HepG2 (cell line): ENCODE data around the gene ZNF8.

ENCODE experiments used
- CHD2 ChIP-seq: IDR thresholded peaks from 2 replicates; pipeline ENCODE4 v1.6.1; 2011; ENCODE audit warnings: low read depth, low read length, improper control_type of control experiment
- JUNB ChIP-seq: sonication (generic); formaldehyde crosslinking; IDR thresholded peaks from 2 replicates; pipeline ENCODE4 v1.8.0; 2022; ENCODE audit warnings: missing genetic modification reagents, mild to moderate bottlenecking, borderline replicate concordance
- MZF1 ChIP-seq: sonication (generic); formaldehyde crosslinking; IDR thresholded peaks from 2 replicates; pipeline ENCODE4 v1.8.1; 2023; ENCODE audit warnings: mild to moderate bottlenecking, missing genetic modification reagents, borderline replicate concordance
- SKI ChIP-seq: fragments of 450-650 bp; IDR thresholded peaks from one replicate; pipeline ENCODE4 v1.6.1; 2018; ENCODE audit warnings: mild to moderate bottlenecking; ENCODE audit not compliant: partially characterized antibody
- SNAPC2 ChIP-seq: sonication (generic); formaldehyde crosslinking; IDR thresholded peaks from 2 replicates; pipeline ENCODE4 v1.8.1; 2022; ENCODE audit warnings: mild to moderate bottlenecking, missing genetic modification reagents
- TF ChIP-seq, protein P1 (sequence below): sonication (generic); formaldehyde crosslinking; IDR thresholded peaks from 2 replicates; pipeline ENCODE4 v1.5.0; 2020; ENCODE audit warnings: missing genetic modification reagents

DNA sequence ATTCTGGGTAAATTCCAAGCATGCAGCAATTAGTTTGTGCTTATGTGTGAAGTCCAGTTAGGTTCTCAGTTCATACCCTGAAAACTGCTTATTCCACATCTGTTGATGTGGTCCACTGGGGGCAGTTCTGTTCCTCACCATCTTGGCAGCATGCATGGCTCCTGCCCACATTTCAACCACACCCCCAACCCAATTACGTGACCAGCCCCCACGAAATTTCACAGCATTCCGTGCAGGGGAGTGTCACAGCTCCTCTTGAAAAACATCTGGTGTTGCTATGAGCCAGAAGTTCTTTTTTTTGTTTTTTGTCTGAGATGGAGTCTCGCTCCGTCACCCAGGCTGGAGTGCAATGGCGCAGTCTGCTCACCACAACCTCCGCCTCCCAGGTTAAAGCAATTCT is 17.3 kb downstream of the ZNF8 start:
- TF ChIP-seq, protein P1, sequence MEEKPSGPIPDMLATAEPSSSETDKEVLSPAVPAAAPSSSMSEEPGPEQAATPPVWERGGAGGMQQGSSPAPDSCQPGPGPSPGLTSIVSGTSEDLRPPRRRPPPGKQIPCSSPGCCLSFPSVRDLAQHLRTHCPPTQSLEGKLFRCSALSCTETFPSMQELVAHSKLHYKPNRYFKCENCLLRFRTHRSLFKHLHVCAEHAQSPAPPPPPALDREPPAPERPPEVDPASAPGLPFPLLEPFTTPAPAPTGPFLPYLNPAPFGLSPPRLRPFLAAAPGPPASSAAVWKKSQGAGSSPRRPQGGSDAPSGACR = no peak
- TF ChIP-seq SKI = no peak
- no peak for TF ChIP-seq JUNB (CRISPR knock-in tag)
- TF ChIP-seq SNAPC2 (CRISPR knock-in tag) = no peak
- no peak for TF ChIP-seq MZF1 (CRISPR knock-in tag)
- TF ChIP-seq CHD2 = no peak
